ENCODE measurements around the gene PLA2G6. TPM values are rescaled to one million over a fixed set of nuclear protein-coding genes. Genes with fewer than 3 reads are reported as not detected.

Gene PLA2G6
- total RNA-seq, 1 experiment from 2014 or later, result 36.0 TPM

DNA sequence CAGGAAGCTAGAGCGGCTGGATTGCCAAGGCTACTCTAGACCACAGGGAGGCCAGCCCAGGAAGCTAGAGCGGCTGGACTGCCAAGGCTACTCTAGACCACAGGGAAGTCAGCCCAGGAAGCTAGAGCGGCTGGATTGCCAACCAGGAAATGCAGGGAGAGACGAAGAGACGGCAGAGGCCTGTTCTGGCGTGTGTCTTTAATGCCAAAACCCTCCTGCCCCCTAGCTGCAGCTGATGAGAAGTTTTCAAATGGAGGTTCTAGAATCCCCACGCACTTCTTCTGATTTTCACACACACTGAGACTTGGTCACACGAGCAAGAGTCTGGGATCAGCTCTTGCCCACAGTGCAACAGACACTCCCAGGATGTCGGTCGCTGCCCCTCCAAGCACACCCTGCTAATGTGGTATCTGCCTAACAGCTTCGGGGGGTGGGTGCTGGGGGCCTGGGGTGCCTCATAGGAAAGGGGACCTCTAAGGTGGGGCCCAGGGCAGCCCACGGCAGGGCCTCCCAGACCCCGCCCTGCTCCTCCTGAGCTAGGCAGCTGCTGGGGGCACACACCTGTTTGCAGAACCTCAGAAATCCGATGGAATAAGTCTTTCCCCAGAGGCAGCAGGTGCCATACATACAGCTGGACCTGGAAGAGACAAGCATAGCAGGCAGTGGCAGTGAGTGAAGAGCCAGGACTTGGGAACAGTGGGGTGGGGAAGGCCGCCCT is 48.6 kb upstream of the PLA2G6 start:
- Histone ChIP-seq H3K9ac (ENCODE audit: low read length) (no peak overlapping the region; the same call in 1 of the 2 replicates), H3K27me3 (ENCODE audit: insufficient read depth, low read length) (no peaks in the 10 kb centered on the region), H3K9me3 (ENCODE audit: control insufficient read depth in 1 of 2, insufficient read depth in 1 of 2, low read depth in 1 of 2, low read length in 2 of 2) (no peaks in the 10 kb centered on the region), H3K4me3 (replicated peaks in 1 of 2; ENCODE audit: low read depth in 1 of 2, low read length in 2 of 2) (no peak overlapping the region), H2AFZ (ENCODE audit: low read depth, low read length, poor library complexity, severe bottlenecking) (no peak overlapping the region), H3K79me2 (ENCODE audit: insufficient read depth, low read length) (no peaks in the 10 kb centered on the region), H3K4me1 (ENCODE audit: control insufficient read depth in 1 of 2, insufficient read depth in 2 of 2, low read length in 2 of 2) (peaks cover 22 to 28% of the 10 kb centered on the region in 2 experiments), H3K36me3 (ENCODE audit: control insufficient read depth in 1 of 2, insufficient read depth in 2 of 2, low read length in 2 of 2) (peaks cover 12 to 31% of the 10 kb centered on the region in 2 experiments; a peak in 3 of 4 replicates), H3K4me2 (ENCODE audit: low read length) (peak overlapping the region; percentile 28; the same call in 1 of the 2 replicates), H4K20me1 (ENCODE audit: insufficient read depth) (no peaks in the 10 kb centered on the region), H3K9me2 (ENCODE audit: insufficient read depth) (no peaks in the 10 kb centered on the region), H3K27ac (ENCODE audit: low read depth, low read length) (peak overlapping the region; percentile 60)
- ChIA-PET CTCF (interaction anchor here (1.0 to 2.2 kb wide), 6 partner anchors 12 to 178 kb away, joined by 3 to 12 read pairs (median 6); no protein-coding TSS in a partner anchor), RAD21 (ENCODE audit: low non-redundant PET in 1 of 2, low total read pairs in 2 of 2, uncharacterized antibody in 2 of 2, unreplicated experiment in 2 of 2) (interaction anchor here (0.7 to 1.8 kb wide), 6 partner anchors 116 to 178 kb away, joined by 3 to 5 read pairs (median 4); no protein-coding TSS in a partner anchor), POLR2A (interaction anchor here (0.8 to 2.2 kb wide), 2 partner anchors 10 to 32 kb away, joined by 3 to 8 read pairs; no protein-coding TSS in a partner anchor)
- intact Hi-C loops (cut with micrococcal nuclease), result no loop called here
- DNase-seq (ENCODE audit: low read depth, low spot score) (no peak), ATAC-seq (peak; percentile 35)
- TF ChIP-seq EZH2phosphoT487 (IDR thresholded peaks at IDR 0.05; ENCODE audit: borderline replicate concordance), result no peak
- TF ChIP-seq EZH2 (IDR thresholded peaks at IDR 0.05), result no peak
- TF ChIP-seq POLR2AphosphoS5 (IDR thresholded peaks at IDR 0.05; ENCODE audit: low read depth, low read length), result no peak
- TF ChIP-seq SRF (IDR thresholded peaks at IDR 0.05; ENCODE audit: low read depth), result no peak
- TF ChIP-seq, protein P1, sequence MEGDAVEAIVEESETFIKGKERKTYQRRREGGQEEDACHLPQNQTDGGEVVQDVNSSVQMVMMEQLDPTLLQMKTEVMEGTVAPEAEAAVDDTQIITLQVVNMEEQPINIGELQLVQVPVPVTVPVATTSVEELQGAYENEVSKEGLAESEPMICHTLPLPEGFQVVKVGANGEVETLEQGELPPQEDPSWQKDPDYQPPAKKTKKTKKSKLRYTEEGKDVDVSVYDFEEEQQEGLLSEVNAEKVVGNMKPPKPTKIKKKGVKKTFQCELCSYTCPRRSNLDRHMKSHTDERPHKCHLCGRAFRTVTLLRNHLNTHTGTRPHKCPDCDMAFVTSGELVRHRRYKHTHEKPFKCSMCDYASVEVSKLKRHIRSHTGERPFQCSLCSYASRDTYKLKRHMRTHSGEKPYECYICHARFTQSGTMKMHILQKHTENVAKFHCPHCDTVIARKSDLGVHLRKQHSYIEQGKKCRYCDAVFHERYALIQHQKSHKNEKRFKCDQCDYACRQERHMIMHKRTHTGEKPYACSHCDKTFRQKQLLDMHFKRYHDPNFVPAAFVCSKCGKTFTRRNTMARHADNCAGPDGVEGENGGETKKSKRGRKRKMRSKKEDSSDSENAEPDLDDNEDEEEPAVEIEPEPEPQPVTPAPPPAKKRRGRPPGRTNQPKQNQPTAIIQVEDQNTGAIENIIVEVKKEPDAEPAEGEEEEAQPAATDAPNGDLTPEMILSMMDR (IDR thresholded peaks at IDR 0.05 in 2 of 3, conservative IDR thresholded peaks at IDR 0.05 in 1 of 3; ENCODE audit: borderline replicate concordance in 1 of 3, insufficient read depth in 1 of 3, low read depth in 2 of 3, low read length in 2 of 3), result peak; percentile 52 to 59 (median 54); a peak in 5 of 6 replicates
- TF ChIP-seq, protein P2, sequence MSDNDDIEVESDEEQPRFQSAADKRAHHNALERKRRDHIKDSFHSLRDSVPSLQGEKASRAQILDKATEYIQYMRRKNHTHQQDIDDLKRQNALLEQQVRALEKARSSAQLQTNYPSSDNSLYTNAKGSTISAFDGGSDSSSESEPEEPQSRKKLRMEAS (IDR thresholded peaks at IDR 0.05), result no peak
- TF ChIP-seq RAD21 (IDR thresholded peaks at IDR 0.05; ENCODE audit: low read depth), result peak; percentile 76
- no TSS peak for BruUV-seq (replicated peaks)
